Kidney capillary endothelial cell (primary cell): ENCODE data around the gene SFMBT2.
A peak's percentile ranks its signal among the peaks of the same experiment; 100 is the strongest.
"Not testable (repeated sequence)": the region's sequence is repeated elsewhere in the genome, so short reads cannot be mapped to it uniquely, and the experiment has no call there.

ENCODE experiments used
- DNase-seq: peaks from one replicate; pipeline ENCODE4 v3.0.0-alpha.2; 2018; ENCODE audit warnings: low spot score

SFMBT2 gene

GRCh38 chr10:7182327-7182726 is 228.5 kb downstream of the SFMBT2 start:
- not testable (repeated sequence) for DNase-seq

GRCh38 chr10:7181420-7181819 is 229.4 kb downstream of the SFMBT2 start:
- no peak for DNase-seq

GRCh38 chr10:7179536-7179935 is 231.3 kb downstream of the SFMBT2 start:
- DNase-seq: no peak

- DNase-seq: no peak
Observed at GRCh38 chr10:7173948-7174347, 236.9 kb downstream of the SFMBT2 start.

GRCh38 chr10:7171825-7172224 is 239.0 kb downstream of the SFMBT2 start:
- no peak for DNase-seq

GRCh38 chr10:7170626-7171322 is 240.1 kb downstream of the SFMBT2 start:
- no peak for DNase-seq

- no peak for DNase-seq
Observed at GRCh38 chr10:7168414-7168813, 242.4 kb downstream of the SFMBT2 start.

GRCh38 chr10:7165500-7166177 is 245.2 kb downstream of the SFMBT2 start:
- DNase-seq: no peak

- no peak for DNase-seq
Observed at GRCh38 chr10:7164955-7165354, 245.9 kb downstream of the SFMBT2 start.

GRCh38 chr10:7162331-7162730 is 248.5 kb downstream of the SFMBT2 start:
- DNase-seq: no peak

- DNase-seq: no peak
Observed at GRCh38 chr10:7161484-7162250, 249.2 kb downstream of the SFMBT2 start.

GRCh38 chr10:7159928-7160327 is 250.9 kb downstream of the SFMBT2 start:
- DNase-seq: no peak

GRCh38 chr10:7159517-7159916 is 251.3 kb downstream of the SFMBT2 start:
- DNase-seq: no peak

GRCh38 chr10:7157091-7157490 is 253.7 kb downstream of the SFMBT2 start:
- DNase-seq: no peak

GRCh38 chr10:7153750-7154149 is 257.1 kb downstream of the SFMBT2 start:
- peak; percentile 67 for DNase-seq

GRCh38 chr10:7152982-7153381 is 257.9 kb downstream of the SFMBT2 start:
- DNase-seq: no peak

- DNase-seq: no peak
Observed at GRCh38 chr10:7152341-7152740, 258.5 kb downstream of the SFMBT2 start.

- DNase-seq: no peak
Observed at GRCh38 chr10:7151538-7151937, 259.3 kb downstream of the SFMBT2 start.

GRCh38 chr10:7150349-7150748 is 260.5 kb downstream of the SFMBT2 start:
- no peak for DNase-seq

- DNase-seq: no peak
Observed at GRCh38 chr10:7146189-7146588, 264.6 kb downstream of the SFMBT2 start.

GRCh38 chr10:7136016-7136415 is 274.8 kb downstream of the SFMBT2 start:
- no peak for DNase-seq

- no peak for DNase-seq
Observed at GRCh38 chr10:7135188-7135587, 275.6 kb downstream of the SFMBT2 start.

- no peak for DNase-seq
Observed at GRCh38 chr10:7134448-7134847, 276.4 kb downstream of the SFMBT2 start.
